Osteocyte (in vitro differentiated cells): ENCODE data around the gene OR52R1. TPM values are rescaled to one million over a fixed set of nuclear protein-coding genes. Genes with fewer than 3 reads are reported as not detected.

ENCODE experiments used
- DNase-seq: peaks from one replicate; pipeline ENCODE4 v3.0.0; 2021; ENCODE audit warnings: mixed read lengths; ENCODE audit not compliant: unreplicated experiment; ENCODE audit errors: extremely low spot score
- H3K27ac Mint-ChIP-seq: one replicate; pipeline ENCODE4 v1.8.0; 2021; ENCODE audit warnings: mild to moderate bottlenecking, mixed read lengths; ENCODE audit not compliant: unreplicated experiment
- H3K27me3 Mint-ChIP-seq: one replicate; pipeline ENCODE4 v1.8.0; 2021; ENCODE audit warnings: mixed read lengths; ENCODE audit not compliant: unreplicated experiment
- H3K36me3 Mint-ChIP-seq: one replicate; pipeline ENCODE4 v1.8.0; 2021; ENCODE audit warnings: mixed read lengths; ENCODE audit not compliant: unreplicated experiment
- H3K4me1 Mint-ChIP-seq: one replicate; pipeline ENCODE4 v1.8.0; 2021; ENCODE audit warnings: mixed read lengths; ENCODE audit not compliant: unreplicated experiment
- H3K4me3 Mint-ChIP-seq: one replicate; pipeline ENCODE4 v1.8.0; 2021; ENCODE audit warnings: mild to moderate bottlenecking, moderate library complexity, mixed read lengths; ENCODE audit not compliant: unreplicated experiment
- H3K9me3 Mint-ChIP-seq: one replicate; pipeline ENCODE4 v1.8.0; 2021; ENCODE audit warnings: mixed read lengths; ENCODE audit not compliant: unreplicated experiment
- CTCF ChIP-seq: fragments of 200-600 bp; sonication (generic); IDR thresholded peaks from 2 replicates; pipeline ENCODE4 v1.5.0; 2021; ENCODE audit warnings: antibody characterized with exemption, mild to moderate bottlenecking, moderate library complexity
- total RNA-seq: library from RNA; stranded (reverse); gene quantifications from 2 replicates; pipeline ENCODE4 v1.2.1, GENCODE V29; 2021

OR52R1 gene
- total RNA-seq, 1 donor from 2014 or later, result not detected

- Mint-ChIP-seq H3K4me1 (no peaks in the 10 kb centered on the region), H3K27me3 (peaks cover 20% of the 10 kb centered on the region), H3K36me3 (no peaks in the 10 kb centered on the region), H3K9me3 (no peaks in the 10 kb centered on the region), H3K27ac (no peak overlapping the region), H3K4me3 (no peak overlapping the region)
- DNase-seq, result no peak
- TF ChIP-seq CTCF, result no peak
Observed at GRCh38 chr11:4830346-4830745, 26.2 kb upstream of the OR52R1 start.

GRCh38 chr11:4826425-4826824, 22.2 kb upstream of the OR52R1 start:
- no peak for DNase-seq
- Mint-ChIP-seq H3K36me3 (no peaks in the 10 kb centered on the region), H3K9me3 (no peaks in the 10 kb centered on the region), H3K27me3 (peaks cover 22% of the 10 kb centered on the region), H3K4me1 (no peaks in the 10 kb centered on the region), H3K4me3 (no peak overlapping the region), H3K27ac (no peak overlapping the region)
- peak; percentile 75 for TF ChIP-seq CTCF

GRCh38 chr11:4825132-4825531, 21.0 kb upstream of the OR52R1 start:
- H3K36me3 Mint-ChIP-seq, result no peaks in the 10 kb centered on the region
- no peaks in the 10 kb centered on the region for H3K4me1 Mint-ChIP-seq
- TF ChIP-seq CTCF, result no peak
- no peak for DNase-seq
- no peaks in the 10 kb centered on the region for H3K9me3 Mint-ChIP-seq
- H3K27me3 Mint-ChIP-seq, result peaks cover 24% of the 10 kb centered on the region
- no peak overlapping the region for H3K4me3 Mint-ChIP-seq
- no peak overlapping the region for H3K27ac Mint-ChIP-seq

DNA sequence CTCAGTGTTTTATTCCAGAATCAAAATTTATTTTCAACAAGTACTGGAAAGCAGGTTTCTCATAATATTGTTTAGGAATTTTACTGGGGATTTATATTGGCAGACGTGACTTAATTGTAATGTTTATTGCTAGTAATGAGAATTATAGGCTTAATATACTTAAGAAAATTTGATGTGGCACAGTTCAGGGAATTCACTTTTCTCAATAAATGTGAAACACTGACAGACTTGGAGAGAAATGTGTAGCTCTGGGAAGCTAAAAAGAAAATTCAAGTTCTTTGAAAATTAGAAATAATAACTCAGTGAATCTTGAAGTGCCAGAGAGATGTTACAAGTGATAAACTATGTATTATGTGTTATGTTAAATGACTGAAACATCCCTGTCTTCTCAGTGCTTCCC, 16.8 kb upstream of the OR52R1 start, which contains the start of gene OR51F2:
Gene OR51F2, plus strand, starts transcription at position 301 of the 400 bp plus-strand sequence. CDS start 101 bp downstream, outside the sequence.
- Mint-ChIP-seq H3K9me3 (no peaks in the 10 kb centered on the region), H3K27ac (no peak within 1 kb of the TSS), H3K4me3 (no peak within 1 kb of the TSS)

DNA sequence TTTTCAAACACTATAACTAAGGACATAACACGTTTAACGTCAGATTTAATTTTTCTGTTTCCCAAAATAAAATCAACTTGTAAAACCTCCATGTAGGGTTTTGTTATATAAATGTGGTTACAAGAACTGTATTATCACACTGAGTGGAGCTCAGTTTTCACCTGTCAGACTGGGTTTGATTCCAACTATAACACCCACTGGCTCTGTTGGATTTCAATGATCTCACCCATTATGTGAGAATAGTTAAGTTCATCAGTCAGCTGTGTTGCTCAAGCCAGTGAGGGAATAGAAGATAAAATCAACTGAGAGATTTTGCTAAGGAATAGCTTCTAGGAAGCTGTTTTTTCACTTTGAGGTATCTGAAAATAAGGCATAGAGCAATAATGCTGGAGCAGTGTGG, 5.1 kb upstream of the OR52R1 start:
- no peak for DNase-seq
- Mint-ChIP-seq H3K9me3 (no peaks in the 10 kb centered on the region), H3K4me1 (no peaks in the 10 kb centered on the region), H3K27ac (no peak overlapping the region), H3K27me3 (peaks cover 10% of the 10 kb centered on the region), H3K36me3 (no peaks in the 10 kb centered on the region), H3K4me3 (no peak overlapping the region)
- no peak for TF ChIP-seq CTCF

More for the DNA sequence above, 16.8 kb upstream of the OR52R1 start, which contains the start of gene OR51F2:
- Mint-ChIP-seq H3K36me3 (no peaks in the 10 kb centered on the region), H3K27me3 (peaks cover 25% of the 10 kb centered on the region), H3K4me1 (no peaks in the 10 kb centered on the region)
- DNase-seq, result no peak
- TF ChIP-seq CTCF, result no peak
